OCI-LY1 (cell line): ENCODE data around the gene NME9.
A peak's percentile ranks its signal among the peaks of the same experiment; 100 is the strongest.

Experiments
- H2AFZ ChIP-seq: fragments of 200-600 bp; sonication (generic), shearing (Covaris generic); 2 replicates; pipeline ENCODE4 v1.6.0; 2014; ENCODE audit warnings: antibody characterized with exemption, mild to moderate bottlenecking, low read length
- H3F3A ChIP-seq: fragments of 200-600 bp; sonication (generic), shearing (Covaris generic); 2 replicates; pipeline ENCODE4 v1.6.0; 2014; ENCODE audit warnings: mild to moderate bottlenecking, antibody characterized with exemption, low read length, moderate library complexity; ENCODE audit not compliant: insufficient read depth
- H3K27ac ChIP-seq: fragments of 200-600 bp; sonication (generic); 2 replicates; pipeline ENCODE4 v1.5.1; 2014; ENCODE audit warnings: low read length, mixed run types, mild to moderate bottlenecking, low read depth; ENCODE audit not compliant: poor library complexity, severe bottlenecking
- H3K27me3 ChIP-seq: fragments of 200-600 bp; sonication (generic); 2 replicates; pipeline ENCODE4 v1.6.0; 2014; ENCODE audit warnings: antibody characterized with exemption, mild to moderate bottlenecking, low read length, moderate library complexity; ENCODE audit not compliant: insufficient read depth
- H3K36me3 ChIP-seq: fragments of 200-600 bp; sonication (generic); 2 replicates; pipeline ENCODE4 v1.6.1; 2014; ENCODE audit warnings: mild to moderate bottlenecking, antibody characterized with exemption, low read length, moderate library complexity, mixed read lengths; ENCODE audit not compliant: insufficient read depth
- H3K4me1 ChIP-seq: fragments of 200-600 bp; sonication (generic); 2 replicates; pipeline ENCODE4 v1.5.1; 2014; ENCODE audit warnings: mild to moderate bottlenecking, low read length, moderate library complexity; ENCODE audit not compliant: insufficient read depth, severe bottlenecking
- H3K4me2 ChIP-seq: fragments of 200-600 bp; sonication (generic), shearing (Covaris generic); 2 replicates; pipeline ENCODE4 v1.6.1; 2014; ENCODE audit warnings: low read length
- H3K4me3 ChIP-seq: fragments of 200-600 bp; sonication (generic); 2 replicates; pipeline ENCODE4 v1.5.1; 2014; ENCODE audit warnings: low read length, low read depth, mild to moderate bottlenecking, mixed read lengths; ENCODE audit not compliant: poor library complexity, severe bottlenecking
- H3K79me2 ChIP-seq: fragments of 200-600 bp; shearing (Covaris generic); 2 replicates; pipeline ENCODE4 v1.6.1; 2016; ENCODE audit warnings: mixed run types, low read length, mixed read lengths; ENCODE audit not compliant: insufficient read depth
- H3K9ac ChIP-seq: fragments of 200-600 bp; sonication (generic), shearing (Covaris generic); 2 replicates; pipeline ENCODE4 v1.6.1; 2014; ENCODE audit warnings: mild to moderate bottlenecking, low read length, mixed read lengths
- H3K9me2 ChIP-seq: fragments of 200-600 bp; sonication (generic), shearing (Covaris generic); 2 replicates; pipeline ENCODE4 v1.6.1; 2014; ENCODE audit warnings: low read depth, mild to moderate bottlenecking, low read length, mixed read lengths
- H3K9me3 ChIP-seq: fragments of 200-600 bp; shearing (Covaris generic); 2 replicates; pipeline ENCODE4 v1.6.1; 2014; ENCODE audit warnings: low read length, mixed read lengths
- H4K20me1 ChIP-seq: fragments of 200-600 bp; sonication (generic), shearing (Covaris generic); 2 replicates; pipeline ENCODE4 v1.6.0; 2016; ENCODE audit warnings: mild to moderate bottlenecking, low read length; ENCODE audit not compliant: insufficient read depth
- CTCF ChIP-seq: fragments of 200-600 bp; sonication (generic), shearing (Covaris generic); IDR thresholded peaks from 2 replicates; pipeline ENCODE4 v1.5.1; 2017; ENCODE audit warnings: mild to moderate bottlenecking, antibody characterized with exemption, low read length, moderate library complexity, mixed read lengths
- EZH2 ChIP-seq: fragments of 200-600 bp; sonication (generic), shearing (Covaris generic); IDR thresholded peaks from 2 replicates; pipeline ENCODE4 v1.8.0; 2017; ENCODE audit warnings: borderline replicate concordance, mixed run types, mild to moderate bottlenecking, antibody characterized with exemption, low read length, moderate library complexity, mixed read lengths

Gene NME9

GRCh38 chr3:138281561-138281960 lies 48.1 kb downstream of the NME9 start:
- Histone ChIP-seq H3K9ac (no peak overlapping the region), H3K4me1 (no peaks in the 10 kb centered on the region), H3F3A (no peaks in the 10 kb centered on the region), H3K9me3 (no peaks in the 10 kb centered on the region), H2AFZ (no peak overlapping the region), H4K20me1 (no peaks in the 10 kb centered on the region), H3K79me2 (no peaks in the 10 kb centered on the region), H3K36me3 (peaks cover 30% of the 10 kb centered on the region), H3K27me3 (no peaks in the 10 kb centered on the region), H3K4me2 (no peak overlapping the region), H3K4me3 (no peak overlapping the region), H3K27ac (no peak overlapping the region), H3K9me2 (no peaks in the 10 kb centered on the region)
- TF ChIP-seq EZH2, result no peak
- no peak for TF ChIP-seq CTCF

GRCh38 chr3:138271189-138271794 lies 58.4 kb downstream of the NME9 start:
- H3K4me3 ChIP-seq, result no peak overlapping the region
- no peaks in the 10 kb centered on the region for H3F3A ChIP-seq
- H3K27ac ChIP-seq, result no peak overlapping the region
- H3K27me3 ChIP-seq, result no peaks in the 10 kb centered on the region
- no peaks in the 10 kb centered on the region for H3K4me1 ChIP-seq
- peaks cover 61% of the 10 kb centered on the region for H3K36me3 ChIP-seq
- H4K20me1 ChIP-seq, result no peaks in the 10 kb centered on the region
- H3K9me3 ChIP-seq, result no peaks in the 10 kb centered on the region
- no peak overlapping the region for H2AFZ ChIP-seq
- H3K9ac ChIP-seq, result no peak overlapping the region
- no peaks in the 10 kb centered on the region for H3K9me2 ChIP-seq
- H3K79me2 ChIP-seq, result no peaks in the 10 kb centered on the region
- no peak overlapping the region for H3K4me2 ChIP-seq
- TF ChIP-seq CTCF (no peak), EZH2 (no peak)

GRCh38 chr3:138270245-138270644 lies 59.4 kb downstream of the NME9 start:
- Histone ChIP-seq H3K27me3 (no peaks in the 10 kb centered on the region), H3K9ac (no peak overlapping the region), H3K79me2 (no peaks in the 10 kb centered on the region), H2AFZ (no peak overlapping the region), H3K4me2 (no peak overlapping the region), H3K9me2 (no peaks in the 10 kb centered on the region), H3K27ac (no peak overlapping the region), H3K36me3 (peaks cover 58% of the 10 kb centered on the region), H3F3A (no peaks in the 10 kb centered on the region), H3K4me1 (no peaks in the 10 kb centered on the region), H4K20me1 (no peaks in the 10 kb centered on the region), H3K4me3 (no peak overlapping the region), H3K9me3 (no peaks in the 10 kb centered on the region)
- TF ChIP-seq CTCF (peak; percentile 29), EZH2 (no peak)
